Measurements from ENCODE around the gene DLD. TPM values are rescaled to one million over a fixed set of nuclear protein-coding genes. Genes with fewer than 3 reads are reported as not detected.

DLD gene
- total RNA-seq, 1 donor from 2014 or later: 186 TPM

GRCh38 chr7:107945332-107945731 lies 54.3 kb downstream of the DLD start:
- Mint-ChIP-seq H3K27ac (no peak overlapping the region), H3K36me3 (peaks cover 26% of the 10 kb centered on the region), H3K9me3 (no peaks in the 10 kb centered on the region), H3K4me3 (no peak overlapping the region), H3K4me1 (peaks cover 31% of the 10 kb centered on the region), H3K27me3 (ENCODE audit: insufficient read depth, low read depth) (no peaks in the 10 kb centered on the region)
- no peaks in the 10 kb centered on the region for H3F3A ChIP-seq (ENCODE audit: low read depth)
- H4K20me1 ChIP-seq (ENCODE audit: low read depth): no peaks in the 10 kb centered on the region
- H3K27me3 ChIP-seq: no peaks in the 10 kb centered on the region
- H3K36me3 ChIP-seq: peaks cover 11% of the 10 kb centered on the region
- TF ChIP-seq EZH2 (IDR thresholded peaks at IDR 0.05): no peak
- DNase-seq (ENCODE audit: low spot score): no peak
- H2AFZ ChIP-seq (replicated peaks): no peak overlapping the region
- no peak overlapping the region for H3K9ac ChIP-seq
- H3K79me2 ChIP-seq (ENCODE audit: low read depth): no peaks in the 10 kb centered on the region
- no peak overlapping the region for H3K4me3 ChIP-seq
- H3K4me1 ChIP-seq: peaks cover 11% of the 10 kb centered on the region
- H3K9me3 ChIP-seq (ENCODE audit: low read depth): no peaks in the 10 kb centered on the region
- H3K4me2 ChIP-seq: no peak overlapping the region
- H3K27ac ChIP-seq: no peak overlapping the region

- Histone ChIP-seq H3K27ac (no peak overlapping the region), H3K9me3 (ENCODE audit: low read depth) (no peaks in the 10 kb centered on the region), H3K4me3 (no peak overlapping the region), H3K36me3 (peaks cover 15% of the 10 kb centered on the region), H2AFZ (replicated peaks) (no peak overlapping the region), H3K4me1 (peaks cover 12% of the 10 kb centered on the region), H3F3A (ENCODE audit: low read depth) (no peaks in the 10 kb centered on the region), H3K27me3 (no peaks in the 10 kb centered on the region), H3K9ac (no peak overlapping the region), H3K4me2 (no peak overlapping the region), H4K20me1 (ENCODE audit: low read depth) (no peaks in the 10 kb centered on the region), H3K79me2 (ENCODE audit: low read depth) (no peaks in the 10 kb centered on the region)
- TF ChIP-seq CTCF (IDR thresholded peaks at IDR 0.05) (no peak), EZH2 (IDR thresholded peaks at IDR 0.05) (no peak), EZH2phosphoT487 (IDR thresholded peaks at IDR 0.05) (no peak)
- Mint-ChIP-seq H3K9me3 (no peaks in the 10 kb centered on the region), H3K36me3 (peaks cover 21% of the 10 kb centered on the region), H3K27ac (no peak overlapping the region), H3K4me1 (peaks cover 36% of the 10 kb centered on the region), H3K4me3 (no peak overlapping the region), H3K27me3 (ENCODE audit: insufficient read depth, low read depth) (no peaks in the 10 kb centered on the region)
- DNase-seq (ENCODE audit: low spot score): no peak
Measured at GRCh38 chr7:107946451-107946850, 55.5 kb downstream of the DLD start.

GRCh38 chr7:107946881-107947280 lies 55.9 kb downstream of the DLD start:
- no peaks in the 10 kb centered on the region for H3F3A ChIP-seq (ENCODE audit: low read depth)
- H3K4me1 ChIP-seq: peaks cover 17% of the 10 kb centered on the region
- no peaks in the 10 kb centered on the region for H3K27me3 ChIP-seq
- no peak for DNase-seq (ENCODE audit: low spot score)
- no peak overlapping the region for H3K9ac ChIP-seq
- peaks cover 15% of the 10 kb centered on the region for H3K36me3 ChIP-seq
- no peak overlapping the region for H2AFZ ChIP-seq (replicated peaks)
- no peak overlapping the region for H3K4me2 ChIP-seq
- no peak for TF ChIP-seq CTCF (IDR thresholded peaks at IDR 0.05)
- TF ChIP-seq EZH2phosphoT487 (IDR thresholded peaks at IDR 0.05): no peak
- no peak for TF ChIP-seq EZH2 (IDR thresholded peaks at IDR 0.05)
- no peaks in the 10 kb centered on the region for H3K9me3 ChIP-seq (ENCODE audit: low read depth)
- H3K4me3 ChIP-seq: no peak overlapping the region
- H3K27ac Mint-ChIP-seq: no peak overlapping the region
- peaks cover 41% of the 10 kb centered on the region for H3K4me1 Mint-ChIP-seq
- no peaks in the 10 kb centered on the region for H3K9me3 Mint-ChIP-seq
- H3K36me3 Mint-ChIP-seq: peaks cover 21% of the 10 kb centered on the region
- no peaks in the 10 kb centered on the region for H4K20me1 ChIP-seq (ENCODE audit: low read depth)
- H3K79me2 ChIP-seq (ENCODE audit: low read depth): no peaks in the 10 kb centered on the region
- no peak overlapping the region for H3K4me3 Mint-ChIP-seq
- H3K27ac ChIP-seq: no peak overlapping the region
- H3K27me3 Mint-ChIP-seq (ENCODE audit: insufficient read depth, low read depth): no peaks in the 10 kb centered on the region

GRCh38 chr7:107948645-107949442 lies 57.9 kb downstream of the DLD start:
- Mint-ChIP-seq H3K4me1 (peaks cover 59% of the 10 kb centered on the region), H3K27me3 (ENCODE audit: insufficient read depth, low read depth) (no peaks in the 10 kb centered on the region), H3K36me3 (peaks cover 13% of the 10 kb centered on the region), H3K9me3 (no peaks in the 10 kb centered on the region), H3K27ac (peak overlapping the region; percentile 96), H3K4me3 (no peak overlapping the region)
- Histone ChIP-seq H3F3A (ENCODE audit: low read depth) (peaks cover 3% of the 10 kb centered on the region), H3K27me3 (no peaks in the 10 kb centered on the region), H3K27ac (peak overlapping the region; percentile 67), H3K9me3 (ENCODE audit: low read depth) (no peaks in the 10 kb centered on the region), H3K4me2 (no peak overlapping the region), H3K4me1 (peaks cover 27% of the 10 kb centered on the region), H4K20me1 (ENCODE audit: low read depth) (no peaks in the 10 kb centered on the region), H3K4me3 (no peak overlapping the region), H2AFZ (replicated peaks) (no peak overlapping the region), H3K9ac (no peak overlapping the region), H3K79me2 (ENCODE audit: low read depth) (no peaks in the 10 kb centered on the region), H3K36me3 (peaks cover 6% of the 10 kb centered on the region)
- TF ChIP-seq EZH2phosphoT487 (IDR thresholded peaks at IDR 0.05) (no peak), CTCF (IDR thresholded peaks at IDR 0.05) (no peak), EZH2 (IDR thresholded peaks at IDR 0.05) (no peak)
- no peak for DNase-seq (ENCODE audit: low spot score)
